OCI-LY3 (cell line): ENCODE results near the gene HYAL1.
"Not testable (repeated sequence)": the region's sequence is repeated elsewhere in the genome, so short reads cannot be mapped to it uniquely, and the experiment has no call there.

Source experiments
- H2AFZ ChIP-seq: fragments of 200-600, 300-600 bp; shearing (Covaris generic); 2 replicates; pipeline ENCODE4 v1.6.0; 2014; ENCODE audit warnings: antibody characterized with exemption, low read depth, low read length
- H3K27ac ChIP-seq: fragments of 200-600, 300-600 bp; sonication (generic); 2 replicates; pipeline ENCODE4 v1.5.1; 2014; ENCODE audit warnings: mild to moderate bottlenecking, low read length, moderate library complexity, mixed read lengths
- H3K27me3 ChIP-seq: fragments of 200-600, 300-600 bp; sonication (generic); 2 replicates; pipeline ENCODE4 v1.6.1; 2014; ENCODE audit warnings: low read depth, low read length, mixed read lengths
- H3K36me3 ChIP-seq: fragments of 200-600, 300-600 bp; sonication (generic); replicated peaks from 2 replicates; pipeline ENCODE3; 2014; ENCODE audit warnings: low read depth, low read length, mixed read lengths
- H3K4me1 ChIP-seq: fragments of 300-600, 200-600 bp; sonication (generic); 2 replicates; pipeline ENCODE4 v1.6.1; 2014; ENCODE audit warnings: low read length, mixed read lengths
- H3K4me2 ChIP-seq: fragments of 200-600, 300-600 bp; sonication (generic); 2 replicates; pipeline ENCODE4 v1.6.1; 2014; ENCODE audit warnings: low read length, mixed read lengths
- H3K4me3 ChIP-seq: fragments of 300-600, 200-600 bp; sonication (generic); 2 replicates; pipeline ENCODE4 v1.5.1; 2014; ENCODE audit warnings: antibody characterized with exemption, mild to moderate bottlenecking, low read length, moderate library complexity
- H3K79me2 ChIP-seq: fragments of 300-600, 200-600 bp; shearing (Covaris generic); 2 replicates; pipeline ENCODE4 v1.6.1; 2014; ENCODE audit warnings: mild to moderate bottlenecking, low read length, mixed read lengths
- H3K9ac ChIP-seq: fragments of 300-600, 200-600 bp; shearing (Covaris generic); 2 replicates; pipeline ENCODE4 v1.6.0; 2014; ENCODE audit warnings: mild to moderate bottlenecking, low read length, moderate library complexity
- H3K9me3 ChIP-seq: fragments of 200-600, 300-600 bp; shearing (Covaris generic); 2 replicates; pipeline ENCODE4 v1.6.1; 2014; ENCODE audit warnings: low read length, mixed read lengths; ENCODE audit not compliant: insufficient read depth
- H4K20me1 ChIP-seq: fragments of 200-600, 300-600 bp; sonication (generic); 2 replicates; pipeline ENCODE4 v1.6.1; 2016; ENCODE audit warnings: low read length, mixed read lengths; ENCODE audit not compliant: insufficient read depth
- CTCF ChIP-seq: fragments of 200-600, 300-600 bp; sonication (generic); IDR thresholded peaks from 2 replicates; pipeline ENCODE4 v1.5.1; 2014; ENCODE audit warnings: antibody characterized with exemption, low read length, low read depth
- EZH2phosphoT487 ChIP-seq: fragments of 200-600 bp; shearing (Covaris generic); IDR thresholded peaks from 2 replicates; pipeline ENCODE4 v1.6.1; 2018; ENCODE audit warnings: antibody characterized with exemption, mixed run types, low read depth

HYAL1 gene

GRCh38 chr3:50273689-50274065 lies 29.7 kb downstream of the HYAL1 start:
- peaks cover 6% of the 10 kb centered on the region; the same call in 1 of the 2 replicates for H3K27me3 ChIP-seq
- H3K36me3 ChIP-seq = no peaks in the 10 kb centered on the region
- H3K27ac ChIP-seq = no peak overlapping the region
- H3K9me3 ChIP-seq = no peaks in the 10 kb centered on the region
- peak overlapping the region; percentile 95 for H3K4me2 ChIP-seq
- H4K20me1 ChIP-seq = no peaks in the 10 kb centered on the region
- H3K4me3 ChIP-seq = peak overlapping the region; percentile 75; the same call in 1 of the 2 replicates
- H2AFZ ChIP-seq = no peak overlapping the region
- TF ChIP-seq CTCF (no peak), EZH2phosphoT487 (no peak)
- H3K79me2 ChIP-seq = no peaks in the 10 kb centered on the region
- no peak overlapping the region; the same call in 1 of the 2 replicates for H3K9ac ChIP-seq
- peaks cover 9% of the 10 kb centered on the region; the same call in 1 of the 2 replicates for H3K4me1 ChIP-seq

DNA sequence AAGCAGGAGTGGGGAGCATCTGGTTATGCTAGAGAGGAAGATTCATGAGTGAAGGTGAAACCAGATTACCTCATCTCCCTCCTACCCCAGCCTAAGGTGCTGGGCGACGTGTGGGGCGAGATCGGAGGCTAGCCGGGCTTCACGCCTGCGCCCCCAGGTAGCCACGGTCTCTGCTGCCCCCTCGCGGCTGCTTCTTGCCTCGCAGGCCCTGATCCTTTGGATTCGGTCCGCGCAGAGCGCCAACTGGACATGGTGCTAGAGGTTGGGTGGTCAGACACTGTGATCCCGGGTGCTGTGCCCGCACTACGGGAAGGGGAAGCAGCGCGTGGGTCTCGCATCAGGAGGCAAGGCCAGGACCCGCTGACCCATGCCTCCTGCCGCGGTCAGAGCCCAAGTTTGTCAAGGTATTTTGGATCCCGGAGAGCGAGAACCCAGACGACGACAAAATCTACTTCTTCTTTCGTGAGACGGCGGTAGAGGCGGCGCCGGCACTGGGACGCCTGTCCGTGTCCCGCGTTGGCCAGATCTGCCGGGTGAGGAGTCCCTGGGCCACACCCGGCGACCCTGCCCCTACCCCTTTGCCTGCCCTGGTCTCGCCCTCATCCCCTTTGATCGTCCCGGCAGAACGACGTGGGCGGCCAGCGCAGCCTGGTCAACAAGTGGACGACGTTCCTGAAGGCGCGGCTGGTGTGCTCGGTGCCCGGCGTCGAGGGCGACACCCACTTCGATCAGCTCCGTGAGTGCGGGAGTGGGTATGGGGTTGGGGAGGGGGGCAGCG lies 30.3 kb downstream of the HYAL1 start:
- Histone ChIP-seq H4K20me1 (no peaks in the 10 kb centered on the region), H3K27me3 (peaks cover 10% of the 10 kb centered on the region; the same call in 1 of the 2 replicates), H2AFZ (peak overlapping the region; percentile 88), H3K4me3 (peak overlapping the region; percentile 75), H3K4me1 (peaks cover 9% of the 10 kb centered on the region; the same call in 1 of the 2 replicates), H3K36me3 (no peaks in the 10 kb centered on the region), H3K9ac (peak overlapping the region; percentile 61), H3K9me3 (no peaks in the 10 kb centered on the region), H3K4me2 (peak overlapping the region; percentile 95), H3K27ac (no peak overlapping the region), H3K79me2 (no peaks in the 10 kb centered on the region)
- TF ChIP-seq EZH2phosphoT487 (no peak), CTCF (peak; percentile 98)

- not testable (repeated sequence) for H3K9me3 ChIP-seq, H3K4me3 ChIP-seq, H3K9ac ChIP-seq, H2AFZ ChIP-seq, H3K27ac ChIP-seq, H3K36me3 ChIP-seq, H4K20me1 ChIP-seq, H3K4me1 ChIP-seq, H3K79me2 ChIP-seq
- Histone ChIP-seq H3K27me3 (peaks cover 15% of the 10 kb centered on the region), H3K4me2 (peak overlapping the region; percentile 95; the same call in 1 of the 2 replicates)
Observed at GRCh38 chr3:50272538-50272910, 30.9 kb downstream of the HYAL1 start.

- Histone ChIP-seq H3K4me1 (peaks cover 9% of the 10 kb centered on the region; the same call in 1 of the 2 replicates), H3K4me3 (no peak overlapping the region), H3K27ac (no peak overlapping the region), H4K20me1 (no peaks in the 10 kb centered on the region), H2AFZ (no peak overlapping the region), H3K79me2 (no peaks in the 10 kb centered on the region), H3K4me2 (no peak overlapping the region), H3K9ac (no peak overlapping the region), H3K9me3 (no peaks in the 10 kb centered on the region), H3K36me3 (no peaks in the 10 kb centered on the region), H3K27me3 (peaks cover 26% of the 10 kb centered on the region)
- TF ChIP-seq CTCF = no peak
- TF ChIP-seq EZH2phosphoT487 = no peak
Observed at GRCh38 chr3:50271314-50271936, 31.9 kb downstream of the HYAL1 start.
